ENCODE data around the gene AUH.
A peak's percentile ranks its signal among the peaks of the same experiment; 100 is the strongest.

The AUH gene

DNA sequence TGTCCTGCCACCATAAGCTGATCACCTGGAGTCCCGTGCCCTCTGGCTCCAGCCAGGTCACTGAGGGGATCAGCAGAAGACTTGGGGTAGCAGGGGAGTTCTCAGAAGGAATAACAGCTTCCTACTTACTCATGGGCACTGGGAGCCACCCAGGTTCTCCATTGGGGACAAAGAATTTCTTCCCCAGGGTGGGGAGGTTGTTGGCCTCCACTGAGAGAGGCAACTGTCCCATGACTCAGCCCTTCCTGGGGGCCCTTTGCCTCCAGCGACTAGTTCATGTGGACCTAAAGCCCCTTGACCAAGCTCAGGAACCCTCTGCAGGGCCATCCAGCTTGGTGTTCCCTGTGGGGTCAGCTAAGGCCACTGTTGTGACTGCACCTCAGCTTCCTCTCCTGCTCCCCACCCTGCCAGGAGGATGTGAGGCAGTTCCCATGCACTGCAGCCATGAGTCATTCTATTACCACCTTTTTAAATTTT is 175.0 kb downstream of the AUH start:
- DNase-seq = peak in 2 of 42 donors; percentile 11 to 14
- intact Hi-C loops (cut with DNase I) = no loop called here

DNA sequence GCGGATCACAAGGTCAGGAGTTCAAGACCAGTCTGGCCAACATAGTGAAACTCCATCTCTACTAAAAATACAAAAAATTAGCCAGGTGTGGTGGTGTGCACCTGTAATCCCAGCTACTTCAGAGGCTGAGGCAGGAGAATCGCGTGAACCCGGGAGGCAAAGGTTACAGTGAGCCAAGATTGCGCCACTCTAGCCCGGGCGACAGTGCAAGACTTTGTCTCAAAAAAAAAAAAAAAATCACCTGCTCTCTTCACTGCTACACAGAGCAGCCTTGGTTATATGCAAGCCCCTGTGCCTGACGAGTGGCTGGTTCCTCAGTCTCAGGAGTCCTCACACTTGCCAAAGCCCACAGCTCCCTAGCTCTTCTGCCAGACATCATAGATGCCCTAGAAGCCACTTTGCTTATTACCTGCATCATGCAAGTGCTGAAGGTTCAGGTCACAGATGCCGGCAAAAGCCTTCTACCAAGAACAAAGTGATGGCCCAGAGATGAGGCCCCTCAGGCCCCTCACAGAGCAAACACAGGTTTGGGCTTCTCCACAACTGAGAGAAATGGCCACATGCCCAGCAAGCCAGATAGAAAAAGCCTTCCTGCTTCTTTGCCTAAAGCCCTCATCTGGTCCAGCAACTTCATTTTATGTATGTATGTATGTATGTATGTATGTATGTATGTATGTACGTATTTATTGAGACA is 176.4 kb downstream of the AUH start:
- DNase-seq = peak in 2 of 42 donors; percentile 9 to 13
- intact Hi-C loops (cut with DNase I) = no loop called here

DNA sequence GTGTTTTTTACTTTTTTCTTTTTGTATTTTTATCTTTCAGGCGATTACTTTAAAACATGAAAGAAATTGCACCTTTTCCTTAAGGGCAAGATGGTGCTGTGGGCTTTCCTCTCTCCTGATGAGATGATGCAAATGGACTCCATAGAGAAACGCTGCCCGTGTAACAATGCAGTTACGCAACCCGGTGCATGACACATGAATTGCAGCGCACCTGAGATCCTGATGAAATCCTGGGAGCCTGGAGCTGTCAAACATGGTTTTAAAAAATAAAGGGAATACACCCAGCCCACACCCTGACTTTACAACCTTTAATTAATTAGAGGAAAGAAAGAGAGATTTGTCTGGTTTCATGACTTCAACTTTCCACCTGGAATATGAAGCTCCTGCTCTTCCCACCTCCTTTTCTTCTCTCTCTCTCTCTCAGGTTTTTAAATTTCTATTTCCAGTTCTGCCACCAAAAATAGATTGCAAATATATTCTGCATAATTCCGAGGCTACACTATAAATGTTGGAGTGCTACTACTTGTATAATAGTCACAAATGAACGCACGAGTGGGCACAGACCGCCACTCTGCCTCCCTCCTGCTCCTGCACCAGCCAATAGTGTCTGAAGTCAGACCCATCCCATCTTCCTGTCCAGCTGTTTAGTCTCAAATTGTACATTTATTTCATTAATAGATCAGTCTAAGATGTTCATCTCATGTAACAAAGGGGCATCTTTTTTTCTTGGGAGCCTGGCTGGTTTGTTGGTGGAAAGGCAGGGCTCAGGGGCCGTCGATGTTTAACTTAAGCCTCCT is 179.1 kb downstream of the AUH start:
- peak in 37 of 42 donors; percentile 28 to 85 (median 60) for DNase-seq
- intact Hi-C loops (cut with DNase I) = no loop called here

DNA sequence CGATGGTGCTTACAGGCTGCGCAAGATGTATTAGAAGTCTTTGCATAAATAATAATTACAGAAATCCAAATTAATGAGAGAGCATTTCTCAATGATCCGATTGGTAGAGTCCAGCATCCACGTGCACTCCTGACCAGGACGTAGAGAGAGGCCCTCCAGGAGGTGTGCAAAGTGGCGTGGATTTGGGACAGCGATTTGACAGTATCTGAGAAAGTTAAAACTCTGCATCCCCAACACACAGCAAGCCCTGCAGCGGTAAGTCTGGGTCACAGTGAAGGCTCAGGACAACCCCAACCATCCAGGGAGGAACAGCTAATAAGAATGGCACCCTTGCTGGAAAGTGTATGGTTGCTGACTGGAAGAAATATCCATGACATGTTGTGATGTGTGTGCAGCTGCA is 180.2 kb downstream of the AUH start:
- intact Hi-C loops (cut with DNase I) = no loop called here
- peak in 2 of 42 donors; percentile 14 to 34 for DNase-seq

DNA sequence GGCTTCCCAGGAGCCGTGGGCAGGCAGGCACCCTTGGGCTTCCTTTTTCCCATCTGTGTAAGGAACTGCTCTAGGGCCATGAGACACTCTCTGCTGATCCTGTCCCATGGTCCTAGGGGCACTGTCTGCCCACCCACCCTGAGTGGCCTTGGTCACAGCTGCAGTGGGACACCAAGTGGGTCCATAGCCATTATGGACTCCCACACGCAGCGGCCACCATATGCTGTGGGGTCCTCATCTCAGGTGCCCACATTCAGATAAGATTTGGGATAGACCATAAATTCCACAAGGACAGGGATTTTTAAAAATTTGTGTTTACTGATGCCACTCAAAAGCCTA is 180.8 kb downstream of the AUH start:
- DNase-seq = peak in 2 of 42 donors; percentile 18 to 37
- intact Hi-C loops (cut with DNase I) = no loop called here

DNA sequence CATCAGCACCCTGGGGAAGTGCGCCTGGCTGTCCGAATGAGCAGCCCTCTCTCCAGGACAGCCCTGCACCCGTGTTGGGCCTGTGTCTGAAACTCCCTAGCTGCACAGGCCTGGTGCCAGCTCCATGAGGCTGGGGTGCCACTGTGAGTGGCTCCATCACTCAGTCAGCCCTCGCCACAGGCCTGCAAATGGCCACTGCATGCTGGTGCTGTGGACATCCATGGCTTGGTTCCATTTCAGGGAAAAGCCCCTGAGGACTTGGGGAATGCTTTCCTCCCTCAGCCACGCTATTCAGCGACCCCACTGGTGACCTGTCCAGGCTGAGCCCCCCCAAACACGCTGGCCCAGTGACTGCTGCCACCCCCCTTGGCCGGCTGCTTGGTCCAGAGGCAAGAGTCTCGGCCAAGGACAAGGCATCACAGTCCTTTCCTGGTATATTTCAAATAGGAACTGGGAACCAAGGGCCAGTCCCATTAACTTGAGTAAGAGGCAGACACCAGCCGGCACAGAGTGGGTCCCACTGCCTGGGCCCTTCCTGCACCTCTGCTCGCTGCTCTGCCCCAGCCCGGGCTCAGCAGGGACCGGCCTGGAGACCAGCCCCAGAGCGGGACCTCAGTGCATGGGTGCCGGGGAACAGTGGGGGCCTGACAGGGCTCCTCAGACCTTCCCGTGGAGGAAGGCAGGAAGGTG is 181.3 kb downstream of the AUH start:
- peak in 2 of 42 donors; percentile 20 to 22 for DNase-seq
- intact Hi-C loops (cut with DNase I) = no loop called here

DNA sequence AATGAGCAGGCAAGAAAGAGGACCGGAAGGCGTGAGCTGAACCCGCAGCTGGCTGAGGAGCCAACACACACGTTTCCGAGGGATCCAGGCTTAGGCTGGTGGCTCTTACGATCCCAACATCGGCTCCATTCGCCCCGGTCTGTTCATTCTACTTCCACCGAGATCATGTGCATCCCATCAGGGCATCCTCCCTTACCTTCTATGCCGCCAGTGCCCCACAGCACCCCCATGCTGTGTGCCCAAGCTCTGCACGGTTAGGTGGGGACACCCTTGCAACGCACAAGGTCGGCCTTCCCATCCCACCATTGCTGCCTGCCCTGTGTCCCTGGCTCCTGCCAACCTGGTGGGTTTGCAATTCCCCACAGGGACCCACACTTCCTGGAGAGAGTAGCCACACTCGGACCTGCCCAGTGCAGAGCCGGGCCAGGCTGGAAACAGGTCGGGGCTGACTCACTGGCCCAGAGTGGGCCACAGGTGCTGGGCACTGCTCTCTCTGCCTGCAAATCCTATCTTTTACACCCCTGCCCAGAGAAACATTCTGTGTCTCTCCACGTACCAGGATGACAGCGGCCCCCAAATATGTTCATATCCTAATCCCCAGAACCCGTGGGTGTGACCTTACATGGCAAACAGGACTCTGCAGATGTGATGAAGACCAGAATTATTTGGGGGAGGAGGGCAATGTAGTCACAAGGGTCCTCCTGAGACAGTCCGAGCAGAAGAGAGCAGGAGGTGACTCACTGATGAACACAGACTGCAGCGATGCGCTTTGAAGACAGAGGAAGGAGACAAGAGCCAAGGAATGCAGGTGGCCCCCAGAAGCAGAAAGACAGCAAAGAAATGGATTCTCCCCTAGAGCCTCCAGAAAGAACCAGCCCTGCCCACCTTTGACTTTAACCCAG is 182.2 kb downstream of the AUH start:
- peak in 3 of 42 donors; percentile 15 to 38 (median 31) for DNase-seq
- intact Hi-C loops (cut with DNase I) = no loop called here

DNA sequence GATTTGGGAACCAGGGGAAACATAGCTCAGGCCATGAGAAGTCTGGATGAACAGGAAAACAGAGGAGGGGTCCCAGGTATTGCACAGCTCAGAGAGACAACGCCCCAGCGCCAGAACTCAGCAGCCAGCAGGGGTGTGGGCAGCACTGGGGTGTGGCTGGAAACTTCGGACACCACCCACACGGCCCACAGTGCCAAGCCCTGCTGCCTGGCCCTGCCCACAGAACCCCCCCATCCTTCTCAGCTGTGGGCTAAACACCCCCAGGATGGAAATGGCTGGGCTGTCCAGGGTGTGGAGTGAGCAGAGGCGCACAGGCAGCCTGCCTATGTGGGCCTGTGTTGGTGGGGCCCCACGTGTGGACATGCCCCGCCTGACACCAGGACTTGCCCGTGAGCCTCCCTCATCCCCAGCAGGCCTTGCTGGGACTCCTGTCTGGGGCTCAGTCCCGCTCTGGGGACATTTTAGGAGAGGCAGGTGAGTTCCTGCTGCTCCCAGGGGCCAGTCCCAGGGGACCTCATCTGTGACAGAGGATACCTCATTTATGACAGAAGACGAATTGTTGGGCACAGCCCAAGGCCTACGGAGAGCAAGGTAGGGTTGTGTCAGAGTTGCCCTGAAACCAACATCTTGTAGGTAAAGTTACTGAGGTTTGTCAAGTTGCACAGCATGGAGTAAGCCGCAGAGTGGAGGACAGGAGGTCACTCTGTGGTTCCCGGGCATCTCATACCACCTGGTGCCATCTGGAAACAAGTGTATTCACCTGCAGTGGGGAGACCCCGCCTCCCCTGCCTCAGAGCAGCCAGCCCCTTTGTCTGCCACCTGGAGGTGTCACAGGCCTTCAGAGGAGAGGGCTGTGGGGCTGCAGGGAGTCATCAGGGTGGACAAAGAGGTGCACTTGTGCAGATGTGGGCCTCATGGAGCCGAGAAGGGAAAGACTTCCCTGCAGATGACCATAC is 183.2 kb downstream of the AUH start:
- DNase-seq = peak in 3 of 42 donors; percentile 16 to 34 (median 21)
- intact Hi-C loops (cut with DNase I) = no loop called here

DNA sequence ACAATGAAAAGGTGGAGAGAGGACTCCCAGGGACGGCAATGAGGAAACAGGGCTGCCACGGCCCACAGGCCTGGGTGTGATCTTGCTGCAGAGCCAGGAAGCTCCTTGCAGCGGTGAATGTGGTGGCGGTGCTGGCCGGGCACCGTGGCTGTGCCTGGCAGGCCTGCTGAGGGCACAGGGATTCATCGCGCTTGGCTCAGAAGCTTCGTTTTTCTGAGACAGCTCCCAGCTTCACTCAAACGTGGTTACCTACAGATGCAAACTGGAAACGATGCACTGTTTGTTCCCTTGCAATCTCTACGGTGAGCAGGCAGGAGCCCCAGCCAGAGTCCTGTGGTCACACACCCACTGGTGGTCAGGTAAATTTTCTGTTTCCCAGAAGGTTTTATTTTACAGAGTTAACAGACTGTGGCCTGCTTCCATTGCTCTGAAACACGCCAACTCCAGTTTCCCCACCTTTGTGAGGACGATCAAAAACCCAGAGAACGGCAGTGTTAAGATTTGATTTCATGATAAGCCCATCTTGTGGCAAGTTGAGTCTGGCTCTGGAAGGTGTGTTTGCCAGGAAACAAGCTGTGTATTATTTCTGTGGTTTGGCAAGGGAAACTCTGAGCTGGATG is 183.9 kb downstream of the AUH start:
- intact Hi-C loops (cut with DNase I) = no loop called here
- DNase-seq = peak in 4 of 42 donors; percentile 13 to 41 (median 34)

DNA sequence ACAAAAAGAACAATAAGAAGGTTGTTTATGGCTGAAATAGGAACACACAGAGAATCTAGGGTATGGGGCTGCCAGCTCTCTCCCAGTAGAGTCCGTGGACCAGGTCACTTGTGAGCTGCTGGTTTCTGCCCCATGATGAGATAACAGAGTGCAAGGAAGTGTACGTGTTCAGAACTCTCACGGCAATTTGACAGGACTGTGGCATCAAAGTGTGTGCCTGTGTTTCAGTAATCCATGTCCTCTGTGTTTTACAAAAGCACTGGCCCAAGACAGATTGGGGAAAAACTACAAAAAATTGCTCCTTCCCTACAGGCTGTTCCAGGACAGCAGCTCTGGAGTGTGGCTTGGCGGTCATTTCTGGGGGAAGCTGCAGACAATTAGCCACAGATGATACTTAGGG is 184.6 kb downstream of the AUH start:
- intact Hi-C loops (cut with DNase I) = no loop called here
- peak in 4 of 42 donors; percentile 4 to 17 (median 13) for DNase-seq

DNA sequence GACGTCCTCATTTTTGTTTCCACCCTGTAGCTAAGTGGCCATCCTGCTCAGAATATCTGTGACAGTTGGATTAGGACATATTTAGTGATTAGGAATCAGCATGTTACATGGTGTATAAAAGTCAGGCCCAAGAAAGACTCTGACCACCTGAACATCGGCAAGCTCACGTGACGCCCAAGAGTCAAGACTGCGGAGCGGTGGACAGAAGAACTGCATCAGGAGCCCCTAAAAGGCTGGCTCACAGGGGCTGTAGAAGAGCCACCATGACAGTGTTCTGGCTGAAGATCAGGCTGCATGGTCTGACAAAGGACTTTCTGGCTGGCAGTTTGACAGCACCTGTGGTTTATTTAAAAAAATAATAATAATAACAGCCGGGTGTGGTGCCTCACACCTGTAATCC is 185.3 kb downstream of the AUH start:
- intact Hi-C loops (cut with DNase I) = no loop called here
- peak in 4 of 42 donors; percentile 2 to 22 (median 8) for DNase-seq

DNA sequence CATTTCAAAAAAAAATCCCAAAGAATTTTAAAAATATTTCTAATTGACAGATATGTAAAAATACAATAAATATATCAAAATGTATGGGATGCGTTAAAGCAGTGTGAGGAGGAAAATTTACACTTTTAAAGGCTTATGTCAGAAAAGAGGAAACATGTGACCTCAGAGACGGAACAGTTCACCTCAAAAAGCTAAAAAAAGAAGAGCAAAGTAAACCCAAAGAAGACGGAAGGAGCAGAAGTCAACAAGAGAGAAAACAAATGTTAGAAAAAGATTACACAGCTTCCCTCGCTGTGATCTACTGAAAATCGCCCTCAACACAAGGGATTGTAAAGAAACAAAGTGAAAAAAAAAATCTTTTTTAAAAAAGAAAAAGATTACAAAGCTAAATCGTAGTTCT is 186.9 kb downstream of the AUH start:
- DNase-seq = peak in 2 of 42 donors; percentile 16 to 27
- intact Hi-C loops (cut with DNase I) = no loop called here

DNA sequence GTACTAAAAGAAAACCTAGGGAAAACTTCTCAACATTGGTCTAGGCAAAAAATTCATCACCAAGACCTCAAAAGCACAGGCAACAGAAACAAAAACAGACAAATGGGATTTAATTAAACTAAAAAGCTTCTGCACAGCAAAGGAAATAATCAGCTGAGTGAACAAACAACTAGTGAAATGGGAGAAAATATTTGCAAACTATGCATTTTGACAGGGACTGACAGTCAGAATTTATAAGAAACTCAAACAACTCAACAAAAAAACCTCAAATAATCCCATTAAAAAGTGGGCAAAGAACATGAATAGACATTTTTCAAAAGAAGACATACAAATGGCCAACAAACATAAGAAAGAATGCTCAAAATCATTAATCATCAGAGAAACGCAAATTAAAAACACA is 189.4 kb downstream of the AUH start:
- DNase-seq = no peak
- intact Hi-C loops (cut with DNase I) = no loop called here

DNA sequence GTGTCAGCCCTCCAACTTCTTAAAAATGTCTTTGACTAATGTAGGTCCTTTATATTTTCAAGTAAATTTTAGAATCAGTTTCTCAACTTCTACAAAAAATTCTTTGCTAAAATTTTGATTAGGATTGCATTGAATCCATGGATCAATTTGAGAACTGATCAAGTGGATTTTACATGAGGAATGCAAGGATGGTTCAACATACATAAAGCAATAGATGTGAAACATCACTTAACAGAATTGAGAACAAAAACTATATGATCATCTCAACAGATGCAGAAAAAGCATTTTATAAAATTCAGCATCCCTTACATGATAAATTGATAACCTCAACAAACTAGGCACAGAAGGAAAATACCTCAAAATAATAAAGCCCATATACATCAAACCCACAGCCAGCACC is 190.8 kb downstream of the AUH start:
- intact Hi-C loops (cut with DNase I) = no loop called here
- DNase-seq = no peak

DNA sequence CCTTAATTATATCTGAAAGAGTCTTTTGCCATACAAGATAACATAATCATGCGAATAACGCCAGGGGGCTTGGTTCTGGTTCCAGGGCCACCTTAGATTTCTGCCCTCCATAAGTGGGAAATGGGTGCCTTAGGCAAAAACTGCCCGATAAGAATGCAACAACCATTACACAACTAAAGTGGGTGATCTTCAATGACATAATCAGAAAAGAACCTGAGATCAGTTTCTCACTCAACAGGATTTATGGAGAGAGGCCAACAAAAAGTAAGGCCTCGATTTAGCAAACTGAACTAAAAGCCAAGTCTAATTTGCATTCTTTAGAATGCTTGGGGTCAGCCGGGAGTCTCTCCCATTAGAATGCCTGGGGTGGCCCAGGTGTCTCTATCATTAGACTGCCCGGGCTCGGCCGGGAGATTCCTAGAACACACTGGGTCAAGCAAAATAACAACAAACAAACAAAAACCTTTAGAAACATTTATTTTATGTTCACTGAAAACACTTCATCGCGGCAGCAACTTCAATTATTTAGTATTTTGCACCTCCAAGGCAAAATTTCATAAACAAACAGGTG is 194.8 kb downstream of the AUH start:
- DNase-seq = peak in 1 of 42 donors; percentile 9
- intact Hi-C loops (cut with DNase I) = no loop called here

DNA sequence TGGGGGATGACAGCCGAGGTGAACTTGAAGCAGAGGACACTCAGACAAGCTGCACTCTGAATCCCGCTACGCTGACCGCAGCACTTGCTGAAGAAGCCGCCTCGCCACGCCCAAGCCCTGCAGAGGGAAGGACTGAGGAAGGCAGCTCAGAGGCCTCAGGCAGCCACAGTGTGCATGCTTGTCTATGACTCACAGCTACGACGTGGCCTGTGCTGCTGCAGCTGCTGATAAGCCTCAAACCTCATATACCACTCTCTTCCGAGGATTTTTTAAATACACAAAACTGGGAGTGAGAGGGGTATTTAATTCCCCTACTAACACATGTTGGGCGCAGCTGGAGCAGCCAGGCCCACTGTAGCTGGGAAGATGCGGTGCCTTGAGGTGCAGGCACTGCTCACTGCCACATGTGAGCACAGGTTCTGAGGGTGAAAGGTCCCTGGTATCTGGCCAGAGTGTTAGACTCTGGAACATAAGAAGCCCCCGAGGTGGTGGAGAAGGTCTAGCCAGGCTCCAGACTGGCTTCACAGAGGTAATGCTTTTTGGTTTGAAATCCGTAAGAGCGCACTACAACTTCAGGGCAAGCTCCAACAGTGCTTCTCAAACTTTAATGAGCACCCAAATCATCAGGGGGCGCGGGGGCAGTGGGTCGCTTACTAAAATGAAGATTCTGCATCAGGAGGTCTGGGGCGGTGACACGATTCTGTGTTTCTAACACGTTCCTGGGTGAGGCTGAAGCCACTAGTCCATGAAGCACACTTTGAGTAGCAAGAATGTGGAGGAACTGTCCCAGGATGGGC is 196.8 kb downstream of the AUH start:
- peak in 31 of 42 donors; percentile 15 to 72 (median 42) for DNase-seq
- intact Hi-C loops (cut with DNase I) = no loop called here

Data from head of caudate nucleus (tissue), 42 donors.